Gastrocnemius medialis (tissue), 4 donors: ENCODE data around the gene MT1H. TPM values are rescaled to one million over a fixed set of nuclear protein-coding genes. Genes with fewer than 3 reads are reported as not detected.
"Not testable (repeated sequence)": the region's sequence is repeated elsewhere in the genome, so short reads cannot be mapped to it uniquely, and the experiment has no call there.

Experiments
- ATAC-seq, 2 donors: fragments of 150-250 bp; one replicate each; pipeline ENCODE4 v1.9.1; 2016
- DNase-seq, 2 donors: peaks; one replicate each; pipeline ENCODE4 v3.0.0-alpha.2; 2019
- H3K27ac ChIP-seq, 4 donors: fragments of 200-600 bp; sonication (generic); 1 replicate in 1 of 4; 2 replicates in 3 of 4; pipeline ENCODE4 v1.5.1; 2016 to 2018; ENCODE audit warnings: mild to moderate bottlenecking in 2 of 4, moderate library complexity in 1 of 4
- H3K27me3 ChIP-seq, 3 donors: fragments of 200-600 bp; sonication (generic) in 2 of 3; 1 replicate in 1 of 3; 2 replicates in 2 of 3; pipeline versions ENCODE4 v1.5.1 to v1.6.0; 2016 to 2019; ENCODE audit warnings: mild to moderate bottlenecking in 1 of 3, moderate library complexity in 1 of 3
- H3K36me3 ChIP-seq, 2 donors: fragments of 200-600 bp; sonication (generic) in 1 of 2; one replicate each; pipeline ENCODE4 v1.5.1; 2017 to 2018
- H3K4me1 ChIP-seq, 2 donors: fragments of 200-600 bp; sonication (generic) in 1 of 2; one replicate each; pipeline ENCODE4 v1.5.1; 2016 to 2017; ENCODE audit warnings: mild to moderate bottlenecking in 2 of 2
- H3K4me3 ChIP-seq, 4 donors: fragments of 200-600 bp; sonication (generic) in 3 of 4; 1 replicate in 1 of 4; 2 replicates in 3 of 4; pipeline ENCODE4 v1.5.1; 2016 to 2019; ENCODE audit warnings: mild to moderate bottlenecking in 2 of 4
- H3K9me3 ChIP-seq, 3 donors: fragments of 200-600 bp; sonication (generic) in 2 of 3; 1 replicate in 1 of 3; 2 replicates in 2 of 3; pipeline ENCODE4 v1.5.1; 2016 to 2019
- POLR2A ChIP-seq, 2 donors: fragments of 450-650 bp; IDR thresholded peaks; one replicate each; pipeline ENCODE4 v1.6.1; 2017; ENCODE audit warnings: antibody characterized with exemption in 2 of 2, mild to moderate bottlenecking in 2 of 2, moderate library complexity in 2 of 2
- in situ Hi-C, 4 donors: fragments of 200-750 bp; cut with MboI; loops; one replicate each; pipeline versions ENCODE4 v1.15.0 to v1.8.0; 2017; ENCODE audit warnings: low sequenced_read_pairs in 4 of 4
- intact Hi-C: fragments of 100-400 bp; cut with DNase I; formaldehyde crosslinking; loops from one replicate; pipeline ENCODE4 v1.15.1; 2023; ENCODE audit warnings: low total_unique reads
- total RNA-seq, 4 donors: library from RNA; depleted of rRNA; stranded (reverse); fragments of >200 nt; gene quantifications; one replicate each; pipeline versions ENCODE4 v1.1.0 to v1.2.3, GENCODE V29; 2016
- TF ChIP-seq, protein P1 (sequence below), 5 experiments: fragments of 450-650 bp in 3 of 5; fragments of 200-600 bp in 2 of 5; sonication (generic) in 2 of 5; IDR thresholded peaks in 4 of 5; conservative IDR thresholded peaks in 1 of 5; 1 replicate in 4 of 5; 2 replicates in 1 of 5; pipeline ENCODE4 v1.5.1; 2016 to 2019; ENCODE audit warnings: antibody characterized with exemption in 5 of 5, mild to moderate bottlenecking in 3 of 5, moderate library complexity in 3 of 5

MT1H gene
- total RNA-seq, 4 donors from 2014 or later, result not detected

GRCh38 chr16:56710181-56710737 lies 40.6 kb downstream of the MT1H start:
- no peak for TF ChIP-seq POLR2A (IDR thresholded peaks at IDR 0.05)
- TF ChIP-seq, protein P1, sequence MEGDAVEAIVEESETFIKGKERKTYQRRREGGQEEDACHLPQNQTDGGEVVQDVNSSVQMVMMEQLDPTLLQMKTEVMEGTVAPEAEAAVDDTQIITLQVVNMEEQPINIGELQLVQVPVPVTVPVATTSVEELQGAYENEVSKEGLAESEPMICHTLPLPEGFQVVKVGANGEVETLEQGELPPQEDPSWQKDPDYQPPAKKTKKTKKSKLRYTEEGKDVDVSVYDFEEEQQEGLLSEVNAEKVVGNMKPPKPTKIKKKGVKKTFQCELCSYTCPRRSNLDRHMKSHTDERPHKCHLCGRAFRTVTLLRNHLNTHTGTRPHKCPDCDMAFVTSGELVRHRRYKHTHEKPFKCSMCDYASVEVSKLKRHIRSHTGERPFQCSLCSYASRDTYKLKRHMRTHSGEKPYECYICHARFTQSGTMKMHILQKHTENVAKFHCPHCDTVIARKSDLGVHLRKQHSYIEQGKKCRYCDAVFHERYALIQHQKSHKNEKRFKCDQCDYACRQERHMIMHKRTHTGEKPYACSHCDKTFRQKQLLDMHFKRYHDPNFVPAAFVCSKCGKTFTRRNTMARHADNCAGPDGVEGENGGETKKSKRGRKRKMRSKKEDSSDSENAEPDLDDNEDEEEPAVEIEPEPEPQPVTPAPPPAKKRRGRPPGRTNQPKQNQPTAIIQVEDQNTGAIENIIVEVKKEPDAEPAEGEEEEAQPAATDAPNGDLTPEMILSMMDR (IDR thresholded peaks at IDR 0.05 in 4 of 5, conservative IDR thresholded peaks at IDR 0.05 in 1 of 5), result no peak
- H3K9me3 ChIP-seq, result no peaks in the 10 kb centered on the region
- H3K36me3 ChIP-seq, result no peaks in the 10 kb centered on the region
- in situ Hi-C loops, result no loop called here
- H3K27me3 ChIP-seq, result no peaks in the 10 kb centered on the region
- H3K4me1 ChIP-seq, result no peaks in the 10 kb centered on the region
- intact Hi-C loops, result no loop called here
- H3K27ac ChIP-seq, result no peak overlapping the region
- DNase-seq (no peak), ATAC-seq (no peak)
- no peak overlapping the region for H3K4me3 ChIP-seq

DNA sequence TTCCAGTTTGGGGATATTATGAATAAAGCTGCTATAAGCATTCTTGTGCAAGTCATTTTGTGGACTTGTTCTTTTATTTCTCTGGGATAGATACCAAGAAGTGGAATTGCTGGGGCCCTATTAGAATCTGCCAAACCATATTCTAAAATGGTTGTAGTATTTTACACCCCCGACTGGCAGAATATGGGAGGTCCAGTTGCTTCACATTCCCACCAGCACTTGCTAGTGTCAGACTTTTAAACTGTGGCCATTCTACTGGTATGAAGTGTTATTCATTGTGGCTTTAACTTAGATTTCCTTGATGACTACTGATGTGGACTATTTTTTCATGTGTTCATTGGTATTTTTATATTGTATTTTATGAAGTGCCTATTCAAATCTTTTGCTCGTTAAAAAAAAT lies 42.2 kb downstream of the MT1H start:
- intact Hi-C loops, result no loop called here
- H3K27ac ChIP-seq, result no peak overlapping the region
- no peaks in the 10 kb centered on the region for H3K4me1 ChIP-seq
- no peak for ATAC-seq
- TF ChIP-seq, protein P1 (IDR thresholded peaks at IDR 0.05 in 4 of 5, conservative IDR thresholded peaks at IDR 0.05 in 1 of 5), result no peak
- TF ChIP-seq POLR2A (IDR thresholded peaks at IDR 0.05), result no peak
- no peaks in the 10 kb centered on the region for H3K27me3 ChIP-seq
- no peak for DNase-seq
- H3K9me3 ChIP-seq, result no peaks in the 10 kb centered on the region
- in situ Hi-C loops, result no loop called here
- H3K36me3 ChIP-seq, result no peaks in the 10 kb centered on the region
- H3K4me3 ChIP-seq, result no peak overlapping the region

GRCh38 chr16:56713794-56714193 lies 44.2 kb downstream of the MT1H start:
- Histone ChIP-seq H3K27me3 (no peaks in the 10 kb centered on the region), H3K27ac (no peak overlapping the region), H3K9me3 (no peaks in the 10 kb centered on the region), H3K4me3 (no peak overlapping the region), H3K36me3 (no peaks in the 10 kb centered on the region), H3K4me1 (no peaks in the 10 kb centered on the region)
- in situ Hi-C loops, result no loop called here
- DNase-seq (no peak), ATAC-seq (no peak)
- TF ChIP-seq POLR2A (IDR thresholded peaks at IDR 0.05), result no peak
- TF ChIP-seq, protein P1 (IDR thresholded peaks at IDR 0.05 in 4 of 5, conservative IDR thresholded peaks at IDR 0.05 in 1 of 5), result no peak
- intact Hi-C loops, result no loop called here

- Histone ChIP-seq H3K9me3 (no peaks in the 10 kb centered on the region), H3K27me3 (no peaks in the 10 kb centered on the region), H3K27ac (no peak overlapping the region), H3K36me3 (no peaks in the 10 kb centered on the region), H3K4me3 (no peak overlapping the region), H3K4me1 (no peaks in the 10 kb centered on the region)
- intact Hi-C loops, result no loop called here
- in situ Hi-C loops, result no loop called here
- ATAC-seq, result no peak
- no peak for TF ChIP-seq POLR2A (IDR thresholded peaks at IDR 0.05)
- TF ChIP-seq, protein P1 (IDR thresholded peaks at IDR 0.05 in 4 of 5, conservative IDR thresholded peaks at IDR 0.05 in 1 of 5), result no peak
- no peak for DNase-seq
Observed at GRCh38 chr16:56715126-56715525, 45.5 kb downstream of the MT1H start.

GRCh38 chr16:56716761-56717160 lies 47.1 kb downstream of the MT1H start:
- H3K4me3 ChIP-seq, result no peak overlapping the region
- ATAC-seq (no peak), DNase-seq (no peak)
- no peaks in the 10 kb centered on the region for H3K27me3 ChIP-seq
- no peaks in the 10 kb centered on the region for H3K4me1 ChIP-seq
- no peaks in the 10 kb centered on the region for H3K36me3 ChIP-seq
- TF ChIP-seq, protein P1 (IDR thresholded peaks at IDR 0.05 in 4 of 5, conservative IDR thresholded peaks at IDR 0.05 in 1 of 5), result no peak
- no peak for TF ChIP-seq POLR2A (IDR thresholded peaks at IDR 0.05)
- in situ Hi-C loops, result no loop called here
- H3K27ac ChIP-seq, result no peak overlapping the region
- intact Hi-C loops, result no loop called here
- H3K9me3 ChIP-seq, result no peaks in the 10 kb centered on the region

DNA sequence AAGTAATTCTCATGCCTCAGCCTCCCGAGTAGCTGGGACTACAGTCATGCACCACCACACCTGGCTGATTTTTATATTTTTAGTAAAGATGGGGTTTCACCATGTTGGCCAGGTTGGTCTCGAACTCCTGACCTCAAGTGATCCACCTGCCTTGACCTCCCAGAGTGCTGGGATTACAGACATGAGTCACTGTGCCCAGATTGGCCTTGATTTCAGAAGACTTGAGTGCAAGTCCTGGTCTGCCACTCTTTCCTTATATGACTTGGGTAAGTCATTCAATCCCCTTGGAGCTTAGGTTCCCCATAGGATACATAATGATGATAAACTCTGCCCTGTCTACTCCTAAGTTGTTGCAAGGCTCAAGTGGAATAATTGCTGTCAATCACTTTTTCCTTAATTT lies 47.9 kb downstream of the MT1H start:
- in situ Hi-C loops, DNase-seq, H3K27ac ChIP-seq, H3K36me3 ChIP-seq, H3K4me1 ChIP-seq, H3K9me3 ChIP-seq, H3K27me3 ChIP-seq, ATAC-seq, H3K4me3 ChIP-seq, intact Hi-C loops: not testable (repeated sequence)
